Right lobe of liver (tissue), 6 donors: ENCODE measurements around the gene ELANE. TPM values are rescaled to one million over a fixed set of nuclear protein-coding genes. Genes with fewer than 3 reads are reported as not detected.

Experiments used
- ATAC-seq, 4 donors: fragments of 200-7000 bp; cut with Tn5 transposase; one replicate each; pipeline ENCODE4 v1.9.1; 2020; ENCODE audit warnings: mild to moderate bottlenecking in 4 of 4, moderate library complexity in 4 of 4
- DNase-seq, 3 donors: peaks; one replicate each; pipeline ENCODE4 v3.0.0-alpha.2; 2020
- H3K27ac ChIP-seq, 3 donors: fragments of 200-600 bp; one replicate each; pipeline ENCODE4 v1.8.0; 2022
- H3K27me3 ChIP-seq, 2 donors: fragments of 200-600 bp; one replicate each; pipeline ENCODE4 v1.8.0; 2022
- H3K36me3 ChIP-seq, 4 donors: fragments of 200-600 bp; sonication (generic) in 1 of 4; one replicate each; pipeline versions ENCODE4 v1.5.1 to v1.8.0; 2017 to 2022; ENCODE audit warnings: control low read depth in 1 of 4
- H3K4me1 ChIP-seq, 4 donors: fragments of 200-600 bp; sonication (generic) in 1 of 4; one replicate each; pipeline versions ENCODE4 v1.5.1 to v1.8.0; 2017 to 2022; ENCODE audit warnings: control low read depth in 1 of 4
- H3K4me3 ChIP-seq, 3 donors: fragments of 200-600 bp; one replicate each; pipeline ENCODE4 v1.8.0; 2022
- H3K9me3 ChIP-seq, 4 donors: fragments of 200-600 bp; sonication (generic) in 1 of 4; one replicate each; pipeline versions ENCODE4 v1.5.1 to v1.8.0; 2017 to 2022; ENCODE audit warnings: control low read depth in 1 of 4
- POLR2A ChIP-seq: fragments of 450-650 bp; IDR thresholded peaks from one replicate; pipeline ENCODE4 v1.6.1; 2017; ENCODE audit warnings: antibody characterized with exemption, mild to moderate bottlenecking
- WGBS: methylation state at CpG from one replicate; pipeline ENCODE4 v1.1.6; 2018; ENCODE audit warnings: low coverage, low lambda C conversion rate; ENCODE audit not compliant: insufficient coverage; ENCODE audit errors: missing lambda C conversion rate; 5-methylcytosine and 5-hydroxymethylcytosine counted together
- intact Hi-C, 2 donors: fragments of 100-400 bp; cut with DNase I; formaldehyde crosslinking; loops; one replicate each; pipeline versions ENCODE4 v1.11.2 to v1.14.1; 2022
- total RNA-seq, 6 experiments: library from RNA; depleted of rRNA in 2 of 6; stranded (reverse); fragments of >200 nt in 2 of 6; fragmentation: NEBNext Ultra II Directional in 3 of 6; extraction: Animal tissue kit (Norgen Biotek cat#: 25700) in 3 of 6; gene quantifications; one replicate each; pipeline versions ENCODE4 v1.1.0 to v1.2.4, GENCODE V29; 2016 to 2023
- TF ChIP-seq, protein P1 (sequence below), 4 donors: fragments of 200-600 bp in 3 of 4; fragments of 450-650 bp in 1 of 4; IDR thresholded peaks; one replicate each; pipeline versions ENCODE4 v1.5.1 to v1.8.0; 2016 to 2022; ENCODE audit warnings: antibody characterized with exemption in 4 of 4, mild to moderate bottlenecking in 2 of 4
- donor health status: DM: no; HTN: yes; CAD: no.
- donor health status: DM: no; HTN: no; CAD: no.
- donor health status: DM: no; HTN: no; CAD: no.
- donor health status: DM: no; HTN: yes; CAD: no.
- donor health status: DM: no; HTN: yes; CAD: no.

Gene ELANE
- total RNA-seq, 6 experiments from 2014 or later: 0.59 to 4.2 (median 3.3) TPM; not detected in 3

DNA sequence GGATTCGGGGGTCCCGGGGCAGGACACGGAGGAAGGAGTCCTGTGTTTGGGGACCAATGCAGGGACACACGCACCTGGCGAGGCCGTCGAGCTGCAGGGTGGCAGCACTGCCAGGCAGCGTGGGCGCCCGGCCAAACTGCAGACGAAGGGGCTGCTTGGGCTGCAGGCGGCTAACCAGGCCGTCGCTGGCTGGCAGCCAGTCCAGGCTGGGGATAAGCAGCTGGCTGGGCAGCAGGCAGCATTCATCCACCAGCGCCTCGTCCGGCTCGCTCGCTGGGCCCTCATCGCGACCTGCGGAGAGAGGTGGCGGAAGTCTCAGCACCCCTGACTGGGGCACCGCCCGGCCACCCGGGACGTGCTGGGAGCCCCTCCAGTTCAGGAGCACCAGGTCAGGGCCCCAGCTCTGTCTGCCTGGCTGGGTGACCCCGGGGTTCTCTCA lies 18.9 kb downstream of the ELANE start:
- H3K27ac ChIP-seq: no peak overlapping the region
- intact Hi-C loops: no loop called here
- no peak for TF ChIP-seq POLR2A
- TF ChIP-seq, protein P1, sequence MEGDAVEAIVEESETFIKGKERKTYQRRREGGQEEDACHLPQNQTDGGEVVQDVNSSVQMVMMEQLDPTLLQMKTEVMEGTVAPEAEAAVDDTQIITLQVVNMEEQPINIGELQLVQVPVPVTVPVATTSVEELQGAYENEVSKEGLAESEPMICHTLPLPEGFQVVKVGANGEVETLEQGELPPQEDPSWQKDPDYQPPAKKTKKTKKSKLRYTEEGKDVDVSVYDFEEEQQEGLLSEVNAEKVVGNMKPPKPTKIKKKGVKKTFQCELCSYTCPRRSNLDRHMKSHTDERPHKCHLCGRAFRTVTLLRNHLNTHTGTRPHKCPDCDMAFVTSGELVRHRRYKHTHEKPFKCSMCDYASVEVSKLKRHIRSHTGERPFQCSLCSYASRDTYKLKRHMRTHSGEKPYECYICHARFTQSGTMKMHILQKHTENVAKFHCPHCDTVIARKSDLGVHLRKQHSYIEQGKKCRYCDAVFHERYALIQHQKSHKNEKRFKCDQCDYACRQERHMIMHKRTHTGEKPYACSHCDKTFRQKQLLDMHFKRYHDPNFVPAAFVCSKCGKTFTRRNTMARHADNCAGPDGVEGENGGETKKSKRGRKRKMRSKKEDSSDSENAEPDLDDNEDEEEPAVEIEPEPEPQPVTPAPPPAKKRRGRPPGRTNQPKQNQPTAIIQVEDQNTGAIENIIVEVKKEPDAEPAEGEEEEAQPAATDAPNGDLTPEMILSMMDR (IDR thresholded peaks at IDR 0.05): no peak
- DNase-seq: no peak
- H3K4me3 ChIP-seq: no peak overlapping the region
- H3K27me3 ChIP-seq: no peaks in the 10 kb centered on the region
- WGBS: 90% methylated on average over 6 of the region's 28 CpGs
- H3K9me3 ChIP-seq: no peaks in the 10 kb centered on the region
- H3K4me1 ChIP-seq: no peaks in the 10 kb centered on the region
- peaks cover 0 to 27% (median 2%) of the 10 kb centered on the region in 4 donors for H3K36me3 ChIP-seq
- no peak for ATAC-seq

GRCh38 chr19:871446-872265 lies 19.6 kb downstream of the ELANE start:
- Histone ChIP-seq H3K4me1 (no peaks in the 10 kb centered on the region), H3K36me3 (peaks cover 0 to 27% (median 2%) of the 10 kb centered on the region in 4 donors), H3K27me3 (no peaks in the 10 kb centered on the region), H3K27ac (no peak overlapping the region), H3K4me3 (no peak overlapping the region), H3K9me3 (no peaks in the 10 kb centered on the region)
- TF ChIP-seq, protein P1 (IDR thresholded peaks at IDR 0.05): no peak
- TF ChIP-seq POLR2A: no peak
- no peak for DNase-seq
- intact Hi-C loops: no loop called here
- ATAC-seq: no peak
- WGBS: 87% methylated on average over 17 of the region's 33 CpGs

DNA sequence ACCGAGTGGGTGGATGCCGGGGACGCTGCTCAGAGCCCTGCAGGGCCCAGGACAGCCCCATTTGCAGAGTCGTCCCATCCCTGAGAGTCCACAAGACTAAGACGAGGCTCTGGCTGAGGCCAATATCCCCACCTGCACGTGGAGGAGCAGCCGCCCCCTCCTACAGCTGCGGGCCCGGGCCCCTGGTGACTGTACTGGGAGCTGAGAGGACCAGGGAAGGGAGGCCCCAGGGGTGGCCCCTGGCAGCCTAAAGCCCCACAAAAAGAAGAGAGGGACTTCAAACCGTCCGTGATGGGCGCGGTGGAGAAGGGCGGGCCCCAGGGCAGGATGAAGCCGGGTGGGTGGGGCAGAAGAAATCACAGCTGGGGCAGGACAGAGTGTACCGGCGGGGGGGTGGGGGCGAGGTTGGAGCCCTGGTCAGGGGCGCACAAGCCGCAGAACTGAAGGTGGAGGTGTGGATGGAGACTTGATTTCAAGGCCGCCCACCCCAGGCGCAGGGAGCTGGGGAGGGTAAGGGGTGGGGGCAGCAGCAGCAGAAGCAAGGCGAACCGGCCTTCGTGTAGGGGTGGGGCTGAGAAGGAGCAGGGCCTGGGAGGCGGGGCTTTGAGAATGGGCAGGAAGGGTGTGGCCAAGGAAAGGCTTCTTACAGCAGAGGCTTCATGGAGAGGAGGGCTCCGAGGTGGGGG lies 20.3 kb downstream of the ELANE start:
- H3K27me3 ChIP-seq: no peaks in the 10 kb centered on the region
- H3K4me3 ChIP-seq: no peak overlapping the region
- peaks cover 0 to 27% (median 2%) of the 10 kb centered on the region in 4 donors for H3K36me3 ChIP-seq
- WGBS: 86% methylated on average over 9 of the region's 27 CpGs
- peak in 3 of 4 donors; percentile 12 to 39 (median 34) for ATAC-seq
- no peak overlapping the region for H3K27ac ChIP-seq
- TF ChIP-seq, protein P1 (IDR thresholded peaks at IDR 0.05): no peak
- intact Hi-C loops: no loop called here
- no peaks in the 10 kb centered on the region for H3K9me3 ChIP-seq
- no peaks in the 10 kb centered on the region for H3K4me1 ChIP-seq
- peak in 1 of 3 donors; percentile 31 for DNase-seq

- DNase-seq: no peak
- no peaks in the 10 kb centered on the region for H3K27me3 ChIP-seq
- peak in 1 of 4 donors; percentile 41 for ATAC-seq
- intact Hi-C loops: no loop called here
- no peak overlapping the region for H3K4me3 ChIP-seq
- no peak overlapping the region for H3K27ac ChIP-seq
- no peaks in the 10 kb centered on the region for H3K9me3 ChIP-seq
- 100% methylated on average over 2 of the region's 13 CpGs for WGBS
- peaks cover 0 to 22% (median 2%) of the 10 kb centered on the region in 4 donors for H3K36me3 ChIP-seq
- no peak for TF ChIP-seq POLR2A
- TF ChIP-seq, protein P1 (IDR thresholded peaks at IDR 0.05): no peak
- H3K4me1 ChIP-seq: no peaks in the 10 kb centered on the region
These were observed 21.0 kb downstream of the ELANE start for GRCh38 chr19:873084-873483.
